ENCODE results near the gene FBXL17.

The FBXL17 gene

DNA sequence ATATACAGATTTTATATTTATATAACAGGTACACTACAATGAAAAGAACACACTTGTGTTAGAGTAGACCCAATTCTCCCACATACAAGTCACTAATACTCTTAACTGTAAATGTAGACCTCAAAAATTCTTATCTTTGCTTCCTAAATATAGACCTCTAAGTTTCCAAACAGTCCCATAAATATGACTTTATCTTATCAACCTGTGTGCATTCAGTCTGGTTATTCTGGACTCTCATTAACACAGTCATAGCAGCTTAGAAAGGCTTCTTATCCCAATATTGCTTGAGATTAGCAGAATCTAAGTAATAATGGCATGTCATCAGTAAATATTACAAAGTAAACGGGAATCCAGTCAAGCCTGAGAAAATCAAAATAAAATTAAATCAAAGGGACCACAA, 161.1 kb downstream of the FBXL17 start:
- Histone ChIP-seq H3K36me3 (ENCODE audit: control insufficient read depth in 2 of 2, insufficient read depth in 1 of 2, low read length in 2 of 2) (no peaks in the 10 kb centered on the region), H3K9me3 (ENCODE audit: control insufficient read depth, insufficient read depth, low read depth, low read length) (no peaks in the 10 kb centered on the region; the same call in 1 of the 2 replicates), H3K4me1 (ENCODE audit: control insufficient read depth, insufficient read depth, low read length) (peaks cover 2% of the 10 kb centered on the region; the same call in 1 of the 2 replicates), H3K27ac (ENCODE audit: extremely low read depth, low read depth, low read length) (no peak overlapping the region), H3K4me3 (ENCODE audit: low read depth, low read length) (no peak overlapping the region)
- CTCF ChIA-PET: no interaction called here
- POLR2A ChIA-PET: no interaction called here
- TF ChIP-seq ZNF248 (tag by site-specific recombination; IDR thresholded peaks at IDR 0.05) (no peak), REPIN1 (tag by site-specific recombination; IDR thresholded peaks at IDR 0.05; ENCODE audit: low read depth) (no peak), ZNF660 (tag by site-specific recombination; IDR thresholded peaks at IDR 0.05) (no peak), ZNF664 (tag by site-specific recombination; IDR thresholded peaks at IDR 0.05) (no peak), ZNF350 (tag by site-specific recombination; IDR thresholded peaks at IDR 0.05) (no peak), GLIS2 (tag by site-specific recombination; IDR thresholded peaks at IDR 0.05) (no peak), ZNF266 (tag by site-specific recombination; IDR thresholded peaks at IDR 0.05; ENCODE audit: low read depth) (no peak), BCL11A (tag by site-specific recombination; IDR thresholded peaks at IDR 0.05; ENCODE audit: low read depth) (no peak), ZNF514 (tag by site-specific recombination; IDR thresholded peaks at IDR 0.05) (no peak), ZNF311 (tag by site-specific recombination; IDR thresholded peaks at IDR 0.05; ENCODE audit: borderline replicate concordance) (no peak), ZNF768 (tag by site-specific recombination; IDR thresholded peaks at IDR 0.05) (no peak), ZNF549 (tag by site-specific recombination; IDR thresholded peaks at IDR 0.05) (no peak), ZNF521 (tag by site-specific recombination; IDR thresholded peaks at IDR 0.05) (no peak), ZNF24 (tag by site-specific recombination; IDR thresholded peaks at IDR 0.05) (no peak), ZNF433 (tag by site-specific recombination; IDR thresholded peaks at IDR 0.05; ENCODE audit: low read depth) (no peak), ZNF169 (tag by site-specific recombination; IDR thresholded peaks at IDR 0.05) (no peak), ZNF146 (tag by site-specific recombination; IDR thresholded peaks at IDR 0.05) (no peak)
- TF ChIP-seq, protein P1, sequence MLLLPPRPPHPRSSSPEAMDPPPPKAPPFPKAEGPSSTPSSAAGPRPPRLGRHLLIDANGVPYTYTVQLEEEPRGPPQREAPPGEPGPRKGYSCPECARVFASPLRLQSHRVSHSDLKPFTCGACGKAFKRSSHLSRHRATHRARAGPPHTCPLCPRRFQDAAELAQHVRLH (tag by site-specific recombination; IDR thresholded peaks at IDR 0.05): no peak
- TF ChIP-seq, protein P2, sequence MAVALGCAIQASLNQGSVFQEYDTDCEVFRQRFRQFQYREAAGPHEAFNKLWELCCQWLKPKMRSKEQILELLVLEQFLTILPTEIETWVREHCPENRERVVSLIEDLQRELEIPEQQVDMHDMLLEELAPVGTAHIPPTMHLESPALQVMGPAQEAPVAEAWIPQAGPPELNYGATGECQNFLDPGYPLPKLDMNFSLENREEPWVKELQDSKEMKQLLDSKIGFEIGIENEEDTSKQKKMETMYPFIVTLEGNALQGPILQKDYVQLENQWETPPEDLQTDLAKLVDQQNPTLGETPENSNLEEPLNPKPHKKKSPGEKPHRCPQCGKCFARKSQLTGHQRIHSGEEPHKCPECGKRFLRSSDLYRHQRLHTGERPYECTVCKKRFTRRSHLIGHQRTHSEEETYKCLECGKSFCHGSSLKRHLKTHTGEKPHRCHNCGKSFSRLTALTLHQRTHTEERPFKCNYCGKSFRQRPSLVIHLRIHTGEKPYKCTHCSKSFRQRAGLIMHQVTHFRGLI (tag by site-specific recombination; IDR thresholded peaks at IDR 0.05): no peak

DNA sequence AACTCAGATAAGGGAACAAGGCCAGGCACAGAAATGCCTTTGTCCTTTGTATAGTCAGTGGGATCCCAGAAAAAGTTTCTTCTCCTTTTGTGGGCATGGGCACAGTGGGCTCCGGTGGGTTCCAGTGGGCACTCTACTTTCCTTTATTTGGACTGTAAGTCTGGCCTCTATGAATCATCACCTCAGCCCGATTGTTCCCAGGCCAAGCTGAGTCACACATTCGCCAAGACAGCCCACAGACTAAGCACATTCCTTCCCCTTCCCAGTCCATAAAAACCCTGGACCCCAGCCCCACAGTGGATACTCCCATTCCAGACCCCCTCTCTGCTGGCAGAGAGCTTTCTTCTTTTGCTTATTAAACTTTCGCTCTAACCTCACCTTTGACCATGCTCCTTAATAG, 165.0 kb downstream of the FBXL17 start:
- Histone ChIP-seq H3K27ac (ENCODE audit: extremely low read depth, low read depth, low read length) (no peak overlapping the region), H3K36me3 (ENCODE audit: control insufficient read depth in 2 of 2, insufficient read depth in 1 of 2, low read length in 2 of 2) (no peaks in the 10 kb centered on the region), H3K4me1 (ENCODE audit: control insufficient read depth, insufficient read depth, low read length) (peaks cover 2% of the 10 kb centered on the region), H3K4me3 (ENCODE audit: low read depth, low read length) (no peak overlapping the region), H3K9me3 (ENCODE audit: control insufficient read depth, insufficient read depth, low read depth, low read length) (no peaks in the 10 kb centered on the region; the same call in 1 of the 2 replicates)
- ChIA-PET POLR2A (no interaction called here), CTCF (no interaction called here)
- TF ChIP-seq PRDM1 (tag by site-specific recombination; IDR thresholded peaks at IDR 0.05): no peak
- TF ChIP-seq, protein P3, sequence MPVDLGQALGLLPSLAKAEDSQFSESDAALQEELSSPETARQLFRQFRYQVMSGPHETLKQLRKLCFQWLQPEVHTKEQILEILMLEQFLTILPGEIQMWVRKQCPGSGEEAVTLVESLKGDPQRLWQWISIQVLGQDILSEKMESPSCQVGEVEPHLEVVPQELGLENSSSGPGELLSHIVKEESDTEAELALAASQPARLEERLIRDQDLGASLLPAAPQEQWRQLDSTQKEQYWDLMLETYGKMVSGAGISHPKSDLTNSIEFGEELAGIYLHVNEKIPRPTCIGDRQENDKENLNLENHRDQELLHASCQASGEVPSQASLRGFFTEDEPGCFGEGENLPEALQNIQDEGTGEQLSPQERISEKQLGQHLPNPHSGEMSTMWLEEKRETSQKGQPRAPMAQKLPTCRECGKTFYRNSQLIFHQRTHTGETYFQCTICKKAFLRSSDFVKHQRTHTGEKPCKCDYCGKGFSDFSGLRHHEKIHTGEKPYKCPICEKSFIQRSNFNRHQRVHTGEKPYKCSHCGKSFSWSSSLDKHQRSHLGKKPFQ (tag by site-specific recombination; IDR thresholded peaks at IDR 0.05): no peak
- TF ChIP-seq ZNF341 (tag by site-specific recombination; IDR thresholded peaks at IDR 0.05; ENCODE audit: low read depth): no peak
- TF ChIP-seq, protein P4, sequence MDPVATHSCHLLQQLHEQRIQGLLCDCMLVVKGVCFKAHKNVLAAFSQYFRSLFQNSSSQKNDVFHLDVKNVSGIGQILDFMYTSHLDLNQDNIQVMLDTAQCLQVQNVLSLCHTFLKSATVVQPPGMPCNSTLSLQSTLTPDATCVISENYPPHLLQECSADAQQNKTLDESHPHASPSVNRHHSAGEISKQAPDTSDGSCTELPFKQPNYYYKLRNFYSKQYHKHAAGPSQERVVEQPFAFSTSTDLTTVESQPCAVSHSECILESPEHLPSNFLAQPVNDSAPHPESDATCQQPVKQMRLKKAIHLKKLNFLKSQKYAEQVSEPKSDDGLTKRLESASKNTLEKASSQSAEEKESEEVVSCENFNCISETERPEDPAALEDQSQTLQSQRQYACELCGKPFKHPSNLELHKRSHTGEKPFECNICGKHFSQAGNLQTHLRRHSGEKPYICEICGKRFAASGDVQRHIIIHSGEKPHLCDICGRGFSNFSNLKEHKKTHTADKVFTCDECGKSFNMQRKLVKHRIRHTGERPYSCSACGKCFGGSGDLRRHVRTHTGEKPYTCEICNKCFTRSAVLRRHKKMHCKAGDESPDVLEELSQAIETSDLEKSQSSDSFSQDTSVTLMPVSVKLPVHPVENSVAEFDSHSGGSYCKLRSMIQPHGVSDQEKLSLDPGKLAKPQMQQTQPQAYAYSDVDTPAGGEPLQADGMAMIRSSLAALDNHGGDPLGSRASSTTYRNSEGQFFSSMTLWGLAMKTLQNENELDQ (tag by site-specific recombination; IDR thresholded peaks at IDR 0.05; ENCODE audit: low read depth): no peak
- TF ChIP-seq ZNF239 (tag by site-specific recombination; IDR thresholded peaks at IDR 0.05): no peak
- TF ChIP-seq ZIC2 (tag by site-specific recombination; IDR thresholded peaks at IDR 0.05): no peak
- TF ChIP-seq ZBTB7A (tag by site-specific recombination; IDR thresholded peaks at IDR 0.05; ENCODE audit: low read depth): no peak
- no peak for TF ChIP-seq ZNF677 (tag by site-specific recombination; IDR thresholded peaks at IDR 0.05)
- no peak for TF ChIP-seq YY2 (tag by site-specific recombination; IDR thresholded peaks at IDR 0.05)
- no peak for TF ChIP-seq ZNF404 (tag by site-specific recombination; IDR thresholded peaks at IDR 0.05)
- TF ChIP-seq ZNF121 (tag by site-specific recombination; IDR thresholded peaks at IDR 0.05): no peak
- TF ChIP-seq ZNF785 (tag by site-specific recombination; IDR thresholded peaks at IDR 0.05): no peak
